OCI-LY1 (cell line): ENCODE results near the gene SLC27A5.
A peak's percentile ranks its signal among the peaks of the same experiment; 100 is the strongest.

ENCODE experiments used
- H2AFZ ChIP-seq: fragments of 200-600 bp; sonication (generic), shearing (Covaris generic); 2 replicates; pipeline ENCODE4 v1.6.0; 2014; ENCODE audit warnings: antibody characterized with exemption, mild to moderate bottlenecking, low read length
- H3F3A ChIP-seq: fragments of 200-600 bp; sonication (generic), shearing (Covaris generic); 2 replicates; pipeline ENCODE4 v1.6.0; 2014; ENCODE audit warnings: mild to moderate bottlenecking, antibody characterized with exemption, low read length, moderate library complexity; ENCODE audit not compliant: insufficient read depth
- H3K27ac ChIP-seq: fragments of 200-600 bp; sonication (generic); 2 replicates; pipeline ENCODE4 v1.5.1; 2014; ENCODE audit warnings: low read length, mixed run types, mild to moderate bottlenecking, low read depth; ENCODE audit not compliant: poor library complexity, severe bottlenecking
- H3K27me3 ChIP-seq: fragments of 200-600 bp; sonication (generic); 2 replicates; pipeline ENCODE4 v1.6.0; 2014; ENCODE audit warnings: antibody characterized with exemption, mild to moderate bottlenecking, low read length, moderate library complexity; ENCODE audit not compliant: insufficient read depth
- H3K36me3 ChIP-seq: fragments of 200-600 bp; sonication (generic); 2 replicates; pipeline ENCODE4 v1.6.1; 2014; ENCODE audit warnings: mild to moderate bottlenecking, antibody characterized with exemption, low read length, moderate library complexity, mixed read lengths; ENCODE audit not compliant: insufficient read depth
- H3K4me1 ChIP-seq: fragments of 200-600 bp; sonication (generic); 2 replicates; pipeline ENCODE4 v1.5.1; 2014; ENCODE audit warnings: mild to moderate bottlenecking, low read length, moderate library complexity; ENCODE audit not compliant: insufficient read depth, severe bottlenecking
- H3K4me2 ChIP-seq: fragments of 200-600 bp; sonication (generic), shearing (Covaris generic); 2 replicates; pipeline ENCODE4 v1.6.1; 2014; ENCODE audit warnings: low read length
- H3K4me3 ChIP-seq: fragments of 200-600 bp; sonication (generic); 2 replicates; pipeline ENCODE4 v1.5.1; 2014; ENCODE audit warnings: low read length, low read depth, mild to moderate bottlenecking, mixed read lengths; ENCODE audit not compliant: poor library complexity, severe bottlenecking
- H3K79me2 ChIP-seq: fragments of 200-600 bp; shearing (Covaris generic); 2 replicates; pipeline ENCODE4 v1.6.1; 2016; ENCODE audit warnings: mixed run types, low read length, mixed read lengths; ENCODE audit not compliant: insufficient read depth
- H3K9ac ChIP-seq: fragments of 200-600 bp; sonication (generic), shearing (Covaris generic); 2 replicates; pipeline ENCODE4 v1.6.1; 2014; ENCODE audit warnings: mild to moderate bottlenecking, low read length, mixed read lengths
- H3K9me2 ChIP-seq: fragments of 200-600 bp; sonication (generic), shearing (Covaris generic); 2 replicates; pipeline ENCODE4 v1.6.1; 2014; ENCODE audit warnings: low read depth, mild to moderate bottlenecking, low read length, mixed read lengths
- H3K9me3 ChIP-seq: fragments of 200-600 bp; shearing (Covaris generic); 2 replicates; pipeline ENCODE4 v1.6.1; 2014; ENCODE audit warnings: low read length, mixed read lengths
- H4K20me1 ChIP-seq: fragments of 200-600 bp; sonication (generic), shearing (Covaris generic); 2 replicates; pipeline ENCODE4 v1.6.0; 2016; ENCODE audit warnings: mild to moderate bottlenecking, low read length; ENCODE audit not compliant: insufficient read depth
- EZH2 ChIP-seq: fragments of 200-600 bp; sonication (generic), shearing (Covaris generic); IDR thresholded peaks from 2 replicates; pipeline ENCODE4 v1.8.0; 2017; ENCODE audit warnings: borderline replicate concordance, mixed run types, mild to moderate bottlenecking, antibody characterized with exemption, low read length, moderate library complexity, mixed read lengths
- TF ChIP-seq, protein P1 (sequence below): fragments of 200-600 bp; sonication (generic), shearing (Covaris generic); IDR thresholded peaks from 2 replicates; pipeline ENCODE4 v1.5.1; 2017; ENCODE audit warnings: mild to moderate bottlenecking, antibody characterized with exemption, low read length, moderate library complexity, mixed read lengths

Gene SLC27A5

GRCh38 chr19:58555369-58555885 is 43.6 kb upstream of the SLC27A5 start:
- peaks cover 52% of the 10 kb centered on the region for H3K36me3 ChIP-seq
- TF ChIP-seq, protein P1, sequence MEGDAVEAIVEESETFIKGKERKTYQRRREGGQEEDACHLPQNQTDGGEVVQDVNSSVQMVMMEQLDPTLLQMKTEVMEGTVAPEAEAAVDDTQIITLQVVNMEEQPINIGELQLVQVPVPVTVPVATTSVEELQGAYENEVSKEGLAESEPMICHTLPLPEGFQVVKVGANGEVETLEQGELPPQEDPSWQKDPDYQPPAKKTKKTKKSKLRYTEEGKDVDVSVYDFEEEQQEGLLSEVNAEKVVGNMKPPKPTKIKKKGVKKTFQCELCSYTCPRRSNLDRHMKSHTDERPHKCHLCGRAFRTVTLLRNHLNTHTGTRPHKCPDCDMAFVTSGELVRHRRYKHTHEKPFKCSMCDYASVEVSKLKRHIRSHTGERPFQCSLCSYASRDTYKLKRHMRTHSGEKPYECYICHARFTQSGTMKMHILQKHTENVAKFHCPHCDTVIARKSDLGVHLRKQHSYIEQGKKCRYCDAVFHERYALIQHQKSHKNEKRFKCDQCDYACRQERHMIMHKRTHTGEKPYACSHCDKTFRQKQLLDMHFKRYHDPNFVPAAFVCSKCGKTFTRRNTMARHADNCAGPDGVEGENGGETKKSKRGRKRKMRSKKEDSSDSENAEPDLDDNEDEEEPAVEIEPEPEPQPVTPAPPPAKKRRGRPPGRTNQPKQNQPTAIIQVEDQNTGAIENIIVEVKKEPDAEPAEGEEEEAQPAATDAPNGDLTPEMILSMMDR, result no peak
- TF ChIP-seq EZH2, result no peak
- H3F3A ChIP-seq, result peaks cover 16% of the 10 kb centered on the region
- H3K4me3 ChIP-seq, result peak overlapping the region; percentile 91
- H3K9me3 ChIP-seq, result no peaks in the 10 kb centered on the region
- H3K9ac ChIP-seq, result peak overlapping the region; percentile 73
- H3K27me3 ChIP-seq, result no peaks in the 10 kb centered on the region
- H3K9me2 ChIP-seq, result no peaks in the 10 kb centered on the region
- H3K4me2 ChIP-seq, result peak overlapping the region; percentile 88
- peak overlapping the region; percentile 93 for H3K27ac ChIP-seq
- no peak overlapping the region for H2AFZ ChIP-seq
- no peaks in the 10 kb centered on the region for H4K20me1 ChIP-seq
- H3K79me2 ChIP-seq, result peaks cover 19% of the 10 kb centered on the region
- peaks cover 46% of the 10 kb centered on the region for H3K4me1 ChIP-seq

DNA sequence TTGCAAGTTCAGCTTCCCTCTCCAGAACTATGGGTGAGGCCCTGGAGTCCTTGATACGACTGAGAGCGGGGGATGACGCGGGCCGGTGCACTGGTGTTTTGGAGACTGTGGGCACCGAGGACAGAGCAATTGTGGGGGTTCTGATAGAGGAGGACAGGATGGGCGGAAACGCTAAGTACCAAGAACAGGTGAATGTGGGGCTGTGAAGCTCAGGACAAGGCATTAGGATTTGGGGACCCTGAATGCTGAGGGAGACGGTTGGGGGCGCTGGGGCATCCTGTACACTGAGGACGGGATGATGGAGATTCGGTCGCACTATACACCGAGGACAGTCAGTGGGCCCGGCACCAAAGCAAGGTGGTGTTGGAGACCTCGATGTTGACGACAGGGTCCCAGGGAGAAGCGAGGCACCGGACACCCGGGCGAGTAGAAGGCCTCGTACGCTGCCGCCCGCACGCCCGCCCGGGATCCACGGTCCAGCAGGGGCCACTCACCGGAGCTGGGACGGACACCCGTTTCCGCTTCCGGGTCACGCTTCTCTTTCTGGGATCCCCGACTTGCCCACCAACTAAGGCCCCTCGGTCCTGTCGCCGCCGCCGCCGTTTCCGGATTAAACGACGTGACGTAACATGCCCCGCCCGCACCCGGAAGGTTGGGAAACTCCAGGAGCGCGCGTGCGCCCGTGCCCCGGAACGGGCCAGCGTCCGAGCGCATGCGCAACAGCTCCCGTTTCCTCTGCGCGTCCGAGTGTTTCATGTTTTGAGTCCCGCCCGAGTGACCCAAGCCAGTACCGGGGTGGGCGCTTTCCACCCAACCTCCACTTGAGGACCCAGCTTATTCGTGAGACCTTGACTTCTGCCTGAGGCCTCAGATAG is 42.9 kb upstream of the SLC27A5 start, which contains the start of gene CHMP2A:
Gene CHMP2A (minus strand): TSS at position 612 of the 875 bp plus-strand sequence. CDS start 893 bp downstream, outside the sequence.
- Histone ChIP-seq H3K4me1 (peaks cover 39% of the 10 kb centered on the region), H3K79me2 (peaks cover 19% of the 10 kb centered on the region), H3K4me2 (peak within 1 kb of the TSS; percentile 88), H2AFZ (no peak within 1 kb of the TSS), H3K9me3 (no peaks in the 10 kb centered on the region), H3K9me2 (no peaks in the 10 kb centered on the region), H3K36me3 (peaks cover 59% of the 10 kb centered on the region), H4K20me1 (no peaks in the 10 kb centered on the region), H3K27ac (peak within 1 kb of the TSS; percentile 93), H3K4me3 (peak within 1 kb of the TSS; percentile 91), H3K9ac (peak within 1 kb of the TSS; percentile 81), H3K27me3 (no peaks in the 10 kb centered on the region), H3F3A (peaks cover 9% of the 10 kb centered on the region)
- TF ChIP-seq, protein P1, result no peak
- TF ChIP-seq EZH2, result no peak

- H3K27ac ChIP-seq, result peak overlapping the region; percentile 93
- 0 out of 2 replicates have a peak, but pooled peaks cover 7% of the 10 kb centered on the region for H3F3A ChIP-seq
- H4K20me1 ChIP-seq, result no peaks in the 10 kb centered on the region
- peaks cover 19% of the 10 kb centered on the region for H3K79me2 ChIP-seq
- H3K9me3 ChIP-seq, result no peaks in the 10 kb centered on the region
- peak overlapping the region; percentile 88 for H3K4me2 ChIP-seq
- no peak overlapping the region for H2AFZ ChIP-seq
- peak overlapping the region; percentile 91 for H3K4me3 ChIP-seq
- H3K4me1 ChIP-seq, result peaks cover 36% of the 10 kb centered on the region
- no peaks in the 10 kb centered on the region for H3K27me3 ChIP-seq
- H3K9ac ChIP-seq, result peak overlapping the region; percentile 81
- H3K9me2 ChIP-seq, result no peaks in the 10 kb centered on the region
- TF ChIP-seq, protein P1, result no peak
- no peak for TF ChIP-seq EZH2
- H3K36me3 ChIP-seq, result peaks cover 67% of the 10 kb centered on the region
Measured at GRCh38 chr19:58553799-58554493, 42.2 kb upstream of the SLC27A5 start.
